MCF 10A (cell line): ENCODE results near the gene ZNF646. TPM values are rescaled to one million over a fixed set of nuclear protein-coding genes. Genes with fewer than 3 reads are reported as not detected.
A peak's percentile ranks its signal among the peaks of the same experiment; 100 is the strongest.

Experiments used
- BruUV-seq: library from RNA; stranded (reverse); fragments of 400-500 nt; replicated peaks from 2 replicates; lab custom pipeline; 2021; lab: Mats Ljungman, UMichigan
- CTCF ChIA-PET: fragments of 300-600 bp; sonication (Branson Sonifier 250); formaldehyde crosslinking; extraction: SDS; loops from one replicate; lab custom pipeline; 2021; ENCODE audit warnings: antibody characterized with exemption, inconsistent platforms; lab: Yijun Ruan, JAX
- POLR2A ChIA-PET: fragments of 300-600, 350-650 bp; sonication (Branson Sonifier 250); formaldehyde crosslinking; extraction: SDS; loops from one replicate; lab custom pipeline; 2020; ENCODE audit warnings: antibody characterized with exemption, inconsistent platforms; lab: Yijun Ruan, JAX
- DNase-seq: peaks from one replicate; pipeline ENCODE4 v3.0.0-alpha.2; 2018; ENCODE audit not compliant: unreplicated experiment
- H3K27ac Mint-ChIP-seq: one replicate; pipeline ENCODE4 v1.8.0; 2022; ENCODE audit warnings: mild to moderate bottlenecking, low read depth, mixed read lengths; ENCODE audit not compliant: unreplicated experiment
- H3K27me3 Mint-ChIP-seq: one replicate; pipeline ENCODE4 v1.8.0; 2022; ENCODE audit warnings: mixed read lengths; ENCODE audit not compliant: insufficient read depth, unreplicated experiment
- H3K36me3 Mint-ChIP-seq: one replicate; pipeline ENCODE4 v1.8.0; 2022; ENCODE audit warnings: mild to moderate bottlenecking, moderate library complexity, mixed read lengths; ENCODE audit not compliant: insufficient read depth, unreplicated experiment
- H3K4me1 Mint-ChIP-seq: one replicate; pipeline ENCODE4 v1.8.0; 2022; ENCODE audit warnings: mixed read lengths; ENCODE audit not compliant: insufficient read depth, unreplicated experiment
- H3K4me3 Mint-ChIP-seq: one replicate; pipeline ENCODE4 v1.8.0; 2022; ENCODE audit warnings: mild to moderate bottlenecking, moderate library complexity, mixed read lengths; ENCODE audit not compliant: unreplicated experiment
- H3K9me3 Mint-ChIP-seq: one replicate; pipeline ENCODE4 v1.8.0; 2022; ENCODE audit warnings: mixed read lengths; ENCODE audit not compliant: unreplicated experiment
- intact Hi-C: fragments of 100-400 bp; cut with micrococcal nuclease; formaldehyde crosslinking; loops from 2 replicates; pipeline ENCODE4 v1.14.1; 2022
- total RNA-seq: library from RNA; stranded (reverse); gene quantifications from 2 replicates; pipeline ENCODE4 v1.2.3, GENCODE V29; 2022
- TF ChIP-seq, protein P1 (sequence below): fragments of 200-600 bp; IDR thresholded peaks from one replicate; pipeline ENCODE4 v1.8.0; 2022; ENCODE audit warnings: antibody characterized with exemption, mild to moderate bottlenecking; ENCODE audit not compliant: unreplicated experiment

The ZNF646 gene
- total RNA-seq, 1 experiment from 2014 or later, result 12.6 TPM

DNA sequence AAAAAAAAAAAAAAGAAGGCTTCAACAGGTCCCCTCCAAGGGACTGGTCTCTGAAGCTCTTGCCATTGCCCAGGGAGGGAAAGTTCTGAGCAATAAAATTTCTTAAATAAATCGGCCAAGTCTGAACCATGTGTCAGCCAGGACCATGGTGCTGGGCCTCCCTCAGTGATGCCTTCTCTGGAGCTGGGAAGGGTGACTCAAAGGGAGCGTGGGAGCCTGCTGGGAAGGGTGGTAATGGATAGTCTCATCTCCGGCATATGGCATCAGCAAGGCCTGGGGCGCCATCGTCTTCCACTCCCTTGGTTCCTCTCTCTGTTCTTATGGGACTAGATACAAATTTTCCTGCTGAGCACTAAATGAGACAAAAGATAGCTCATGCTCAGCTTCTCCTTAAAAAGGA, 18.1 kb downstream of the ZNF646 start:
- no peak for DNase-seq
- ChIA-PET POLR2A (interaction anchor here (0.7 to 6.5 kb wide), 4 partner anchors 18 to 368 kb away, joined by 3 to 78 read pairs (median 24); partner anchors contain the start of genes KAT8, ZNF646 and ZNF668), CTCF (interaction anchor here (0.6 to 5.2 kb wide), 16 partner anchors 42 to 781 kb away, joined by 3 to 27 read pairs (median 3); partner anchors contain the start of genes HSD3B7, ZNF267 and ZNF843)
- H3K36me3 Mint-ChIP-seq, result peaks cover 22% of the 10 kb centered on the region
- H3K4me1 Mint-ChIP-seq, result peaks cover 12% of the 10 kb centered on the region
- TF ChIP-seq, protein P1, sequence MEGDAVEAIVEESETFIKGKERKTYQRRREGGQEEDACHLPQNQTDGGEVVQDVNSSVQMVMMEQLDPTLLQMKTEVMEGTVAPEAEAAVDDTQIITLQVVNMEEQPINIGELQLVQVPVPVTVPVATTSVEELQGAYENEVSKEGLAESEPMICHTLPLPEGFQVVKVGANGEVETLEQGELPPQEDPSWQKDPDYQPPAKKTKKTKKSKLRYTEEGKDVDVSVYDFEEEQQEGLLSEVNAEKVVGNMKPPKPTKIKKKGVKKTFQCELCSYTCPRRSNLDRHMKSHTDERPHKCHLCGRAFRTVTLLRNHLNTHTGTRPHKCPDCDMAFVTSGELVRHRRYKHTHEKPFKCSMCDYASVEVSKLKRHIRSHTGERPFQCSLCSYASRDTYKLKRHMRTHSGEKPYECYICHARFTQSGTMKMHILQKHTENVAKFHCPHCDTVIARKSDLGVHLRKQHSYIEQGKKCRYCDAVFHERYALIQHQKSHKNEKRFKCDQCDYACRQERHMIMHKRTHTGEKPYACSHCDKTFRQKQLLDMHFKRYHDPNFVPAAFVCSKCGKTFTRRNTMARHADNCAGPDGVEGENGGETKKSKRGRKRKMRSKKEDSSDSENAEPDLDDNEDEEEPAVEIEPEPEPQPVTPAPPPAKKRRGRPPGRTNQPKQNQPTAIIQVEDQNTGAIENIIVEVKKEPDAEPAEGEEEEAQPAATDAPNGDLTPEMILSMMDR, result no peak
- no peaks in the 10 kb centered on the region for H3K9me3 Mint-ChIP-seq
- H3K27ac Mint-ChIP-seq, result no peak overlapping the region
- intact Hi-C loops, result no loop called here
- H3K27me3 Mint-ChIP-seq, result no peaks in the 10 kb centered on the region
- H3K4me3 Mint-ChIP-seq, result peak overlapping the region; percentile 85
- no TSS peak for BruUV-seq

DNA sequence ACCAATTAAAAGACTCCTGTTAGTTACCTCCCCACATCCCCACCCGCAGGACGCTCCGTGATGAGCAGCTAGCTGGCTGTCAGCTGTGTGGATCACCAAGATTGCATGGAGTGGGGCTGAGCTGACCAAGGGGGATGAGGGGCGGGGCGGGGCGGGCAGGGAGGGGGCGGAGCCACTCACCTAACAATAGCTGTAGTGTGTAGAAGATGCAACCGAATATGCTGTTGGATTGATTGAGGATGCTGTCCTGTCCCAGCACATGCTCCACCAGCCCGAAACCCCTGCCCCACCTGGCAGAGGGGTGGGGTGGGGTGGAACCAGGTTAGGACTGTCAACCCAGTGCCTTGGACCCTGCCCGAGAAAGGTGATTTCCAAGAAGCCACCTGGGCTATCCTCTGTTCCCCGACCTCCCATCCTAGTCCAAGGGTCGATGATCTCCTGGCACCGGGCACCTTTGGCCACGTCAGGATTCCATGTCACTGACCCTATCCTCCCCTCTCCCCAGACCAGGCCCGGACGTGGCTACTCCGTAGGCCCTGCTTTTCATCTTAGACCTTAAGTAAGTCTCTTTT, 19.0 kb downstream of the ZNF646 start:
- DNase-seq, result peak; percentile 50
- TF ChIP-seq, protein P1, result no peak
- Mint-ChIP-seq H3K9me3 (no peaks in the 10 kb centered on the region), H3K36me3 (peaks cover 22% of the 10 kb centered on the region), H3K4me3 (peak overlapping the region; percentile 85), H3K27ac (peak overlapping the region; percentile 1), H3K27me3 (no peaks in the 10 kb centered on the region), H3K4me1 (peaks cover 12% of the 10 kb centered on the region)
- intact Hi-C loops, result no loop called here
- POLR2A ChIA-PET, result interaction anchor here (0.5 to 6.5 kb wide), 13 partner anchors 16 to 367 kb away, joined by 3 to 78 read pairs (median 5); partner anchors contain the start of genes FUS, KAT8, PRSS8 and ZNF646
- BruUV-seq, result no TSS peak
- CTCF ChIA-PET, result interaction anchor here (0.6 to 5.2 kb wide), 8 partner anchors 42 to 364 kb away, joined by 3 to 27 read pairs (median 4); partner anchors contain the start of genes HSD3B7 and ZNF843

DNA sequence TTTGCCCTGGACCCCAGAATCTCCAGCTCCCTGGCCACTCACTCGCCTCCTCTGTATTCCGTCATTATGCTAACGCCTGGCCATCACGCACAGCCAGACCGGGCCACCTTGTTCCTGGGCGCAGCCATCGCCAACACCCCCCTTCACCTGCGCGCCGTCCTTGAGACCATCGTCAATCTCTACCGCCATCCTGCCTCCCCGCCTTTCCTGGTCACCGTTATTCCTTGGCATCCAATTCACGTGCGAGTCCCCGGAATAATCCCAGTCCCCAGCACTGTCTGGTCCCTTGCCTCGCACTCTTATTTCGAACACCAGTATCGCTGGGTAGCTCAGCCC, 19.8 kb downstream of the ZNF646 start:
- H3K9me3 Mint-ChIP-seq, result no peaks in the 10 kb centered on the region

More for the DNA sequence above, 19.8 kb downstream of the ZNF646 start:
- ChIA-PET CTCF (interaction anchor here (0.7 to 5.2 kb wide), 4 partner anchors 11 to 365 kb away, joined by 3 to 27 read pairs (median 4); partner anchors contain the start of genes ARMC5 and HSD3B7), POLR2A (interaction anchor here (0.5 to 6.5 kb wide), 15 partner anchors 20 to 364 kb away, joined by 3 to 78 read pairs (median 3); partner anchors contain the start of genes FUS, KAT8, PRSS8 and STX4)
- H3K27ac Mint-ChIP-seq, result peak overlapping the region; percentile 77
- intact Hi-C loops, result loop anchor here (2.0 kb wide), 1 partner anchor 19 kb away; the partner anchor contains the start of genes ZNF646 and ZNF668
- no peaks in the 10 kb centered on the region for H3K27me3 Mint-ChIP-seq
- TF ChIP-seq, protein P1, result no peak
- BruUV-seq, result TSS peak; percentile 21
- DNase-seq, result no peak
- H3K4me1 Mint-ChIP-seq, result peaks cover 12% of the 10 kb centered on the region
- peaks cover 22% of the 10 kb centered on the region for H3K36me3 Mint-ChIP-seq
- H3K4me3 Mint-ChIP-seq, result peak overlapping the region; percentile 85
